GM20000 (cell line): ENCODE measurements around the gene GJE1.
"Not testable (repeated sequence)": the region's sequence is repeated elsewhere in the genome, so short reads cannot be mapped to it uniquely, and the experiment has no call there.

Experiments
- DNase-seq: peaks from one replicate; pipeline ENCODE4 v3.0.0; 2012; ENCODE audit warnings: low spot score
- CTCF ChIP-seq: IDR thresholded peaks from 2 replicates; pipeline ENCODE4 v1.5.1; 2012; ENCODE audit warnings: mild to moderate bottlenecking, control low read depth; ENCODE audit errors: extremely low read depth, missing control alignments

The GJE1 gene

DNA sequence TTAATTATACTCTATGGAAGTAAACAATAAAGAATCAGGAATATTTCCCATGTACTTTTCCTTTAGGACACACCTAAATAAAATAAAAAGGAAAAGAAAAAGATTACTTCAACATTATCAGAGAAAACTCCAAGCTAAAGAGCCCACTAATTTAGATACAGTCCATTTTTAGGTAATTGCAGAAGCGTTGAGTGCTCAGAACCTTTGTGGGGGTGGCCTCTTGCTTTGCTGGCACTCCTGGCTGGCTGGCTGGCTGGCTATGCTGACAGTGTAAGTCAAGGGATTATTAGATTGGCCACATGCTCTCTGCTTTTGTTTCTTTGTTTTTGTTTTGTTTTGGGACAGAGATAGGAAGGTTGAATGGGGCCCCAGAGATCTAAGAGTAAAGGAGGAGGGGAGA lies at the start of gene GJE1:
Gene GJE1 (plus strand): TSS at position 301 of the 400 bp plus-strand sequence. CDS start 234 bp downstream, outside the sequence.
- no peak for TF ChIP-seq CTCF
- DNase-seq: no peak

- no peak for TF ChIP-seq CTCF
- DNase-seq: no peak
These were observed 44.5 kb upstream of the GJE1 start for GRCh38 chr6:142087950-142088857.

DNA sequence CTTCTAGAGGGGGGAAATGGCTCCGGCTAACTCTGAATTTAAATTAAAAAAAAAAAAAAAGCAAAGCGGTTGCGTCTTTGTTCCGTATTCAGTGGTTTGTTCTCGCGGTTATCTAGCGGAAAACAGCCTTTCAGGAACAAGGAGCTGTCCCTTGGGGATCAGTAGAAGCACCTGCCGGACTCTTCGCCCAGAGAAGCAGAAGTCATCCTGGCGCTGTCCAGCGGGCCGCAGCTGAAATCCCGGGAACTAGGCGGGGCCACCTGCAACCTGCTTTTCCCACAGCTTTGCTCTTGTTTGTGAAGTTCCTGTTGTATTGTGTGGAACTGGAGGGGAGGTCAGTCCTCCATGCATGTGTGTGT lies 43.9 kb upstream of the GJE1 start:
- DNase-seq: peak; percentile 5
- no peak for TF ChIP-seq CTCF

- DNase-seq: not testable (repeated sequence)
These were observed 27.9 kb upstream of the GJE1 start for GRCh38 chr6:142104820-142105219.

DNA sequence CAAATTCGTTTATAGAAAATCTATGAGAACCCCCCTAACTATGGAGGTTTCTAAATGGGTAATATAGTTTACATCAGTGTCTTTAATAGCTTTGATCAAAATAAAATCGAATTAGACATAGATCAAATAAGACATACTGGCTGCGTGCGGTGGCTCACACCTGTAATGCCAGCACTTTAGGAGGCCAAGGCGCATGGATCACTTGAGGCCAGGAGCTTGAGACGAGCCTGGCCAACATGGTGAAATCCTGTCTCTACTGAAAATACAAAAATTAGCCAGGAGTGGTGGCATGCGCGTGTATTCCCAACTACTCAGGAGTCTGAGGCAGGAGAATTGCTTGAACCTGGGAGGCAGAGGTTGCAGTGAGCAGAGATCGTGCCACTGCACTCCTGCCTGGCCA lies 21.9 kb upstream of the GJE1 start:
- DNase-seq: not testable (repeated sequence)

DNA sequence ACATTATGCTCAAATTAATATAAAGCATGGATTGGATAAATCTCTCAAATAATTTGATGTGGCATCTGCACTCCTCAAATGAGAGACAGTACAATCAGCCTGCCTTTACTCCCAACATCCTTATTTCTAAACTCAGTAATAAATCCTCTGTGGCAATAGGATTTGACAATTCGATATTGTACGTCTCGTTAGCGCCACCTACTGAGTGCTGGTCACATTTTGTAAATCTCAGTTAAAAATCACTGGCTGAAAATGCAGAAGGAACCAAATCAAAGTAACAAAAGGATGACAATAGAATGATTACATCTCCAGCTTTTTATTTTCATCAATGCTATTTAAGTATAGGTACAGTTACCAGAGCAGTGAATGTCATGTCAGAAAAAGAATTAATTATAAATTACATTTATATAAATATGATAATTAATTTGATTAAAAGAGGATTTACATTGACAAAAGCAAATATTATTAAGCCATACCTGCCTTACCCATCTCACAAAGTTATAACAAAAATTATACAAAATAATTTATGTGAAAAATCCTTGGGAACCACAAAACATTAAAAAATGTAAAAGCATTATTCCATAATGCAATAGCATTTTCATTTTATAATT lies 20.2 kb upstream of the GJE1 start:
- peak; percentile 45 for DNase-seq
- peak; percentile 82 for TF ChIP-seq CTCF

GRCh38 chr6:142117366-142117765 lies 15.4 kb upstream of the GJE1 start:
- no peak for TF ChIP-seq CTCF

DNA sequence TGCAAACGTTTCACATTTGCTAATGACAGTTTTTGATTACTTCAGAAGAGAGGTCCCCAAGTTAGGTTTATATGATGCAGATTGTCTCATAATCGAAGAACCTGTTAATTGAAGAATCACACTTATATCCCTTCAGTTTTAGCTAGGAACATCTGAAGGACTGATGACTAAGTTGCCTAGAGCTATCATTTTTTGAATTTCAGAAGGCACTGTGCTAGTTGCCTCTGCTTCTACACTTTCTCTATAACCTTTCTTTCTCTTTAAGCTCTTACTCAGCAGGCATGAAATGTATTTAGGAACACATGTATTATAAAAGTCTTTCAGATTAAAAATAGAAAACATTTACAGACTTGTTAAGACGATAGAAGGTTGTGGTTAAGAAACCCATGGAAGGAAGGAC lies 14.4 kb upstream of the GJE1 start:
- no peak for TF ChIP-seq CTCF
- no peak for DNase-seq

More at GRCh38 chr6:142117366-142117765, 15.4 kb upstream of the GJE1 start:
- DNase-seq: no peak
